Heart left ventricle (tissue), 13 donors: ENCODE measurements around the gene MC2R.

Source experiments
- CTCF ChIP-seq, 12 donors: fragments of 200-600 bp; sonication (generic) in 4 of 12; IDR thresholded peaks; one replicate each; pipeline versions ENCODE4 v1.5.0 to v1.8.0; 2018 to 2022; ENCODE audit warnings: antibody characterized with exemption in 12 of 12, mild to moderate bottlenecking in 5 of 12
- POLR2A ChIP-seq, 2 donors: fragments of 450-650 bp; IDR thresholded peaks; one replicate each; pipeline ENCODE4 v1.6.1; 2017; ENCODE audit warnings: antibody characterized with exemption in 2 of 2, mild to moderate bottlenecking in 2 of 2, moderate library complexity in 2 of 2
- donor health status: ischemic (EF 13 %, LVEDD 7.1; RV severe dilation, severe dysfunction).
- donor health status: DM: no; HTN: yes; CAD: no.
- donor health status: DM: no; HTN: no; CAD: no.
- donor health status: ischemic (EF 25% LVEDD 6.9; RV normal size, moderate dysfunction).
- donor health status: ischemic (EF 25% LVEDD 5.7; RV mildly dilated, moderate dysfunction).
- donor health status: ischemic (EF 35%, LVEDD 5.7; RV mildly dilated, moderate dysfunction).
- donor health status: nonischemic (EF 11% LVEDD 7.7; RV severe dilation, severe dysfunction).
- donor health status: DM: yes; HTN: yes; CAD: no.
- donor health status: PGD.
- donor health status: ischemic (EF 29% LVEDD 5.4; RV normal size, mild dysfunction).
- donor health status: nonischemic (EF 23%, LVEDD 6.1; RV moderate dilation, normal function).

DNA sequence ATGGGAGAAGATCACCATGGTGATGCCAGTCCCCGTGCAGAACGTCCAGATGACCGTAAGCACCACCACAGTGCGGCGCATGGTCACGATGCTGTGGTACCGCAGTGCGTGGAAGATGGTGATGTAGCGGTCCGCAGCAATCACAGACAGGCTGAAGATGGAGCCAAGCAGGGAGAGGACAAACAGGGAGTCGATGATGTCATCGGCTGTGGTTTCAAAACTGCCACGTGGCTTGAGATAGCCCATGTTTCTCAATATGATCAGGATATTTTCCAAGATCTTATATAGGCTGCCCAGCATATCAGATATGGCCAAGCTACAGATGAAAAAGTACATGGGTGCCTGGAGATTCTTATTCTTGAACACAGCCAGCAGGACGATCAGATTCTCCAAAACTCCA is 30.3 kb downstream of the MC2R start:
- TF ChIP-seq POLR2A (IDR thresholded peaks at IDR 0.05): no peak
- TF ChIP-seq CTCF (IDR thresholded peaks at IDR 0.05): no peak
